Thoracic aorta (tissue), 2 donors: ENCODE measurements around the gene TSEN2. TPM values are rescaled to one million over a fixed set of nuclear protein-coding genes. Genes with fewer than 3 reads are reported as not detected.
"Not testable (repeated sequence)": the region's sequence is repeated elsewhere in the genome, so short reads cannot be mapped to it uniquely, and the experiment has no call there.

Source experiments
- ATAC-seq: fragments of 150-250 bp; one replicate; pipeline ENCODE4 v1.8.0; 2017; ENCODE audit warnings: low read depth; ENCODE audit not compliant: insufficient number of reproducible peaks, low FRiP score
- DNase-seq: peaks from one replicate; pipeline ENCODE4 v3.0.0-alpha.2; 2020; ENCODE audit warnings: low spot score
- H3K27ac ChIP-seq, 2 donors: fragments of 200-600 bp; sonication (generic); 1 replicate in 1 of 2; 2 replicates in 1 of 2; pipeline ENCODE4 v1.5.1; 2016; ENCODE audit warnings: mild to moderate bottlenecking in 2 of 2, moderate library complexity in 2 of 2
- H3K27me3 ChIP-seq: fragments of 200-600 bp; sonication (generic); replicated peaks from 2 replicates; pipeline ENCODE4 v1.6.0; 2016; ENCODE audit warnings: mild to moderate bottlenecking; ENCODE audit not compliant: insufficient read depth
- H3K36me3 ChIP-seq: fragments of 200-600 bp; sonication (generic); one replicate; pipeline ENCODE4 v1.5.1; 2016
- H3K4me1 ChIP-seq, 2 donors: fragments of 200-600 bp; sonication (generic); 1 replicate in 1 of 2; 2 replicates in 1 of 2; pipeline versions ENCODE4 v1.5.1 to v1.6.0; 2016; ENCODE audit warnings: low read depth in 2 of 2, mild to moderate bottlenecking in 1 of 2; ENCODE audit not compliant: control insufficient read depth in 1 of 2
- H3K4me3 ChIP-seq: fragments of 200-600 bp; sonication (generic); 2 replicates; pipeline ENCODE4 v1.5.1; 2016; ENCODE audit warnings: mild to moderate bottlenecking
- H3K9me3 ChIP-seq: fragments of 200-600 bp; sonication (generic); 2 replicates; pipeline ENCODE4 v1.5.1; 2016
- total RNA-seq, 2 donors: library from RNA; depleted of rRNA; stranded (reverse); fragments of >200 nt; gene quantifications; one replicate each; pipeline versions ENCODE4 v1.1.0 to v1.2.3, GENCODE V29; 2016
- TF ChIP-seq, protein P1 (sequence below): fragments of 200-600 bp; sonication (generic); IDR thresholded peaks from one replicate; pipeline ENCODE4 v1.5.1; 2019; ENCODE audit warnings: antibody characterized with exemption

The TSEN2 gene
- total RNA-seq, 2 donors from 2014 or later: 17.8 to 31.5 TPM

DNA sequence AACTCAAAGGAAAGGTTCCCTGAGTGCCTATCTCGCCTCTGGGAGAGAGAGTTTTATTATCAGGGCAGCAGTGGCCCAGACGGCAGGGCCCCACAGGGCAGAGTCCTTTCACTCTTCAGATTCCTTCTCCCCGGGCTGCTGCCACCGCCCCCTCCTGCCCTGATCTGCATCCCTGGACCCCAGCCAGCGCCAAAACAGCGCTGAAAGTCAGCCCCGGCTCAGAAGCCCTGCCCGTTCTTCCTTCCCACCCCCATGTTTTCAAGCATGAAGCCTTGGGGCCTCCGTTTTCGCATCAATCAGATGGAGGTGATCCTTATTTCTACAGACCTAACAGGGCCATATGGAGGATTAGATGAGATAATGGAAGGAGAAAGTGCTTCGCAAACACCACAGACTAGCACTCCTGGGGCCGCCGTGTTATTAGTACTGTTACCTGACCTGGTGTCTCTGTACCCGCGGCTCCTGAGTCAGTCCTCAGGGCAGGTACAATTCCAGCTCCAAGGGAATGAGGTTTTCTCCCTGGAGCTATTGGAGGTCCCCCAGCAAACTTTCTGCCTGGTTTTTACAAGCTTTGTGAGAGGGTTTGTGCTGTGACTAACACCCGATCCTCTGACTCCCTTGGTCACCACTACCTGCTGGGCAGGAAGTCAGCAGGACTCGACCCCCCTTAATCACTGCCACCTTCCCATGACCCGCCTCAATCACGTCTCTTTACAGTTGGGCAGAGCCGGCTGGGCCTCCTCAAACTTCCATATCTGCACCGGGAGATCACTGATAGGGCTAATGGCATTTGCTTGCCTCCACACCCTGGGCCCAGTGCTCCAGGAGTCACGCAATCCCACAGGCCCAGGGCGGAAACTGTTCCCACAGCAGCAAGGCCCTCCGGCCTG lies 39.5 kb upstream of the TSEN2 start:
- Histone ChIP-seq H3K4me3 (no peak overlapping the region), H3K4me1 (peaks cover 0 to 13% of the 10 kb centered on the region in 2 donors), H3K27ac (no peak overlapping the region), H3K36me3 (no peaks in the 10 kb centered on the region), H3K9me3 (no peaks in the 10 kb centered on the region), H3K27me3 (no peaks in the 10 kb centered on the region)
- TF ChIP-seq, protein P1, sequence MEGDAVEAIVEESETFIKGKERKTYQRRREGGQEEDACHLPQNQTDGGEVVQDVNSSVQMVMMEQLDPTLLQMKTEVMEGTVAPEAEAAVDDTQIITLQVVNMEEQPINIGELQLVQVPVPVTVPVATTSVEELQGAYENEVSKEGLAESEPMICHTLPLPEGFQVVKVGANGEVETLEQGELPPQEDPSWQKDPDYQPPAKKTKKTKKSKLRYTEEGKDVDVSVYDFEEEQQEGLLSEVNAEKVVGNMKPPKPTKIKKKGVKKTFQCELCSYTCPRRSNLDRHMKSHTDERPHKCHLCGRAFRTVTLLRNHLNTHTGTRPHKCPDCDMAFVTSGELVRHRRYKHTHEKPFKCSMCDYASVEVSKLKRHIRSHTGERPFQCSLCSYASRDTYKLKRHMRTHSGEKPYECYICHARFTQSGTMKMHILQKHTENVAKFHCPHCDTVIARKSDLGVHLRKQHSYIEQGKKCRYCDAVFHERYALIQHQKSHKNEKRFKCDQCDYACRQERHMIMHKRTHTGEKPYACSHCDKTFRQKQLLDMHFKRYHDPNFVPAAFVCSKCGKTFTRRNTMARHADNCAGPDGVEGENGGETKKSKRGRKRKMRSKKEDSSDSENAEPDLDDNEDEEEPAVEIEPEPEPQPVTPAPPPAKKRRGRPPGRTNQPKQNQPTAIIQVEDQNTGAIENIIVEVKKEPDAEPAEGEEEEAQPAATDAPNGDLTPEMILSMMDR: no peak
- DNase-seq (no peak), ATAC-seq (no peak)

DNA sequence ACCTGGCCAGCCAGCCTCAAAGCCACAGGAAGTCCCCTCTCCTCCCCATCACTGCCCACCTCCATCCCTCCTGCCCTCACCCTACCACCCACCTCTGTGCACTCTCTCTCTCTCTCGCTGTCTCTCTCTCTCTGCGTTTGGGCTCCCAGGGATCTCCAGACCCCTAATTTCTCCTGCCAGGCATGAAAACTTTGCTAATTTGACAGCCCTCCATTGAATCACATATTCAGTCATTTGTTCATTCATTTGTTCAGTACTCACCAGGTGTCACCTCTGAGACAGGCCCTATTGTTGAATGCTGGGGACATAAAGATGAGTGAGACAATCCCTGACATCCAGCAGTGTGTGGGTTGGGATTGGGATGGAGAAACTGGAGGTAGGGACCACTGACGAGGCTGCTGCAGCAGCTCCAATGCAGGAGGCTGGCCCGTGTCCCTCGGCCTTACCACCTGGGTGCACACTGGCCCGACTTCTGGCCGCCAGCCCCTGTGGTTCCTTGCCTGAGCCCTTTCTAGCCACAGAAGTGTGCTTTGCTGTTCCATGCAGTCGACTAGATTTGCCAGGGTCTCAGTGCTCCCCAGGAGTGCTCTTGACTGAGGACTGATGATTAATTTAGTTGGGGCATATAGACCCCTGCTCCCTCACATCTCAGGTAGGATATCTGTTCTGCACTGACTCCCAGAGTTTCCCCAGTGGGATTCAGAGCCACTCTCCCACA lies 38.6 kb upstream of the TSEN2 start:
- ATAC-seq (no peak), DNase-seq (no peak)
- Histone ChIP-seq H3K9me3 (no peaks in the 10 kb centered on the region), H3K4me1 (peaks cover 0 to 8% of the 10 kb centered on the region in 2 donors), H3K4me3 (no peak overlapping the region), H3K27ac (no peak overlapping the region), H3K36me3 (no peaks in the 10 kb centered on the region), H3K27me3 (no peaks in the 10 kb centered on the region)
- TF ChIP-seq, protein P1: no peak

DNA sequence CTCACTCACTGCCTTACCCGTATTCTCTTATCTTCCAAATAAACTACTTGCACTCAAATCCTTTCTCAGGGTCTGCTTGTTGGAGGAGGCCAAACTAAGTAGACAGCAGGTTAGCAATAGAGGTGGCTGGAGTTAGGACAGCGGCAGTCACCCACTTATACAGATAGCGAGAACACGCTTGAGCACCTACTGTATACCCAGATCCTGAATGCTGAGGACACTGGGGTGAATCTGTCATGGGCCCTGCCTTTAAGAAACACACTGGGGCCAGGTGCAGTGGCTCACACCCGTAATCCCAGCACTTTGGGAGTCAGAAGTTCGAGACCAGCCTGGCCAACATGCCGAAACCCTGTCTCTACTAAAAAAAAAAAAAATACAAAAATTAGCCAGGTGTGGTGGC lies 38.0 kb upstream of the TSEN2 start:
- Histone ChIP-seq H3K4me1 (peaks cover 0 to 2% of the 10 kb centered on the region in 2 donors), H3K27me3 (no peaks in the 10 kb centered on the region), H3K9me3 (no peaks in the 10 kb centered on the region), H3K36me3 (no peaks in the 10 kb centered on the region), H3K4me3 (no peak overlapping the region), H3K27ac (no peak overlapping the region)
- DNase-seq: no peak
- TF ChIP-seq, protein P1: no peak
- ATAC-seq: no peak

DNA sequence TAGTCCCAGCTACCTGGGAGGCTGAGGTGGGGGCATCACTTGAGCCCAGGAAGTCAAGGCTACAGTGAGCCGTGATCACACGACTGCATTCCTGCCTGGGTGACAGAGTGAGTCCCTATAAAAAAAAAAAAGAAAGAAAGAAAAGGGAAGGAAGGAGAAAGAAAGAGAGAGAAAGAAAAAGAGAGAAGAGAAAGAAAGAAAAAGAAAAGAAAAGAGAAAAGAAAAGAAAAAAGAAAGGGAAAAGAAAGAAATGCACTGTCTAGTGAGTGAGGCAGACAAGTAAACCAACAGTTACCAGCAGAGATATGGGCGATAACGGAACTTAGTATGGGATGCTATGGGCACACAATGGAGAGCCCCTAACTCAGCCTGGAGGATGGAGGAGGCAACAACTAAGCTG lies 37.2 kb upstream of the TSEN2 start:
- DNase-seq (no peak), ATAC-seq (no peak)
- H3K4me1 ChIP-seq: no peaks in the 10 kb centered on the region
- no peak overlapping the region for H3K4me3 ChIP-seq
- H3K27me3 ChIP-seq: no peaks in the 10 kb centered on the region
- H3K36me3 ChIP-seq: no peaks in the 10 kb centered on the region
- TF ChIP-seq, protein P1: no peak
- H3K9me3 ChIP-seq: no peaks in the 10 kb centered on the region
- no peak overlapping the region for H3K27ac ChIP-seq

DNA sequence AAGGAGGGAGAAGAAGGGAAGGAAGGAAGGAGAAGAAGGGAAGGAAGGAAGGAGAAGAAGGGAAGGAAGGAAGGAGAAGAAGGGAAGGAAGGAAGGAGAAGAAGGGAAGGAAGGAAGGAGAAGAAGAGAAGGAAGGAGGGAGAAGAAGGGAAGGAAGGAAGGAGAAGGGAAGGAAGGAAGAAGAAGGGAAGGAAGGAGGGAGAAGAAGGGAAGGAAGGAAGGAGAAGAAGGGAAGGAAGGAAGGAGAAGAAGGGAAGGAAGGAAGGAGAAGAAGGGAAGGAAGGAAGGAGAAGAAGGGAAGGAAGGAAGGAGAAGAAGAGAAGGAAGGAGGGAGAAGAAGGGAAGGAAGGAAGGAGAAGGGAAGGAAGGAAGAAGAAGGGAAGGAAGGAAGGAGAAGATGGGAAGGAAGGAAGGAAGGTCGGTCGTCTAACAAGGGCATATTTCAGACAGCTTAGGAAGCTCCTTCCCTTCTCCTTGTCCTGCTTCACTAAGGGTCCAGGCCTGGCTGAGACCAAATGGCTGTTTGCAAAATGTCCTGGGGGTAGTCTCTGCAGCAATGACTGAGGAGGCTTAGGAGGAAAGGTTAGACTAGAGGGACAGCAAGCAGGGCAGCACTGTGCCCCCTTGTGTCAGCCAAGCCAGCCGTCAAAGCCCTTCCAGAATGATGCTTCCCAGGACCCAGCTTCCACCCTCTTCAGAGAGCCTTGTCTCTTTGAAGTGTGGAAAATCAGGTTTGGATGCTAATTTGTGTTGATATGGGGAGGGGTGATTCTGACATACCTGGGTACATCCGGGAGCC lies 35.7 kb upstream of the TSEN2 start:
- not testable (repeated sequence) for ATAC-seq, H3K27me3 ChIP-seq, H3K4me1 ChIP-seq, DNase-seq, H3K4me3 ChIP-seq, H3K9me3 ChIP-seq, H3K36me3 ChIP-seq, H3K27ac ChIP-seq
